Breast epithelium (tissue), 3 donors: ENCODE data around the gene NACAD.

Experiments
- POLR2AphosphoS5 ChIP-seq, 3 donors: sonication (generic); formaldehyde crosslinking; IDR thresholded peaks; one replicate each; pipeline ENCODE4 v1.6.1; 2017; ENCODE audit warnings: antibody characterized with exemption in 3 of 3
- TF ChIP-seq, protein P1 (sequence below), 3 donors: fragments of 450-650 bp; IDR thresholded peaks; one replicate each; pipeline ENCODE4 v1.5.1; 2016 to 2017; ENCODE audit warnings: antibody characterized with exemption in 3 of 3, mild to moderate bottlenecking in 3 of 3, moderate library complexity in 3 of 3

DNA sequence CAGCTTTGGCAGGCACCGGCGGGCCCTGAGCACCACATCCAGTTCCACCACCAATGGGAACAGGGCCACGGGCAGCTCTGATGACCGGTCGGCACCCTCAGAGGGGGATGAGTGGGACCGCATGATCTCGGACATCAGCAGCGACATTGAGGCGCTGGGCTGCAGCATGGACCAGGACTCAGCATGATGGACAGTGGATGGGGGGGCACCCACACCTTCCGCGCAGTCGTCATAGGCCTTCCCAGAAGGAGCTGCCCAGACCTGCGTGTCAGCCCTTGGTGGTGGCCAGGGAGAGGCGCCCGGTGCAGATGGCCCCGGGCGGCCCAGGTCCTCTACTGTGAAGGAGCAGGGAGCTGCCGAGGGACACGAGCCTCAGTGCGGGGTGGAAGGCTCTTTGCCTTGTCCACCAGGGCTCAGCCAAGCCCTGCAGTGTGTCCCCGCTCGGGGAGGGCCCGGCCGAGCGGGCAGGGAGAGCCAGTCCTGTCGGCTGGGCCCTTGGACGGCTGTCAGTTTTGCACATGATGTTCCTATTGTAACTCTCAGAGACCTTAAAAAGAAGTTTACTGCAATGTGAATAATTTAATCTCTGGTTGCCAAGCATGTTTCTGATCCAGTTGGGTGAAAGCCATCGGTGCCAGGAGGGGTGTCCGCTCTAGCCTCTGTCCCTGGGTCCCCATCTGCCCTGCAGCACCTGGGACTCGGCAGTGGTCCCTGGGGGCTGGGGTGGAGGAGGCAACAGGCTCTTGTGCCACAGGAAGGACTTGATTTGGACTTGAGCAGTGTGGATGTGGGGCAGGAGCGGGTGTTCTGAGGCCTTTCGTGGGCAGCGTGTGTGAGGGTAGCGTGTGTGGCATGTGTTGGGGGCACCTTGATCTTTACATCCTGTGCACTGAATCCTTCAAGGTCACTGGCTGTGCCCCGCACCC lies 12.6 kb downstream of the NACAD start:
- TF ChIP-seq, protein P1, sequence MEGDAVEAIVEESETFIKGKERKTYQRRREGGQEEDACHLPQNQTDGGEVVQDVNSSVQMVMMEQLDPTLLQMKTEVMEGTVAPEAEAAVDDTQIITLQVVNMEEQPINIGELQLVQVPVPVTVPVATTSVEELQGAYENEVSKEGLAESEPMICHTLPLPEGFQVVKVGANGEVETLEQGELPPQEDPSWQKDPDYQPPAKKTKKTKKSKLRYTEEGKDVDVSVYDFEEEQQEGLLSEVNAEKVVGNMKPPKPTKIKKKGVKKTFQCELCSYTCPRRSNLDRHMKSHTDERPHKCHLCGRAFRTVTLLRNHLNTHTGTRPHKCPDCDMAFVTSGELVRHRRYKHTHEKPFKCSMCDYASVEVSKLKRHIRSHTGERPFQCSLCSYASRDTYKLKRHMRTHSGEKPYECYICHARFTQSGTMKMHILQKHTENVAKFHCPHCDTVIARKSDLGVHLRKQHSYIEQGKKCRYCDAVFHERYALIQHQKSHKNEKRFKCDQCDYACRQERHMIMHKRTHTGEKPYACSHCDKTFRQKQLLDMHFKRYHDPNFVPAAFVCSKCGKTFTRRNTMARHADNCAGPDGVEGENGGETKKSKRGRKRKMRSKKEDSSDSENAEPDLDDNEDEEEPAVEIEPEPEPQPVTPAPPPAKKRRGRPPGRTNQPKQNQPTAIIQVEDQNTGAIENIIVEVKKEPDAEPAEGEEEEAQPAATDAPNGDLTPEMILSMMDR (IDR thresholded peaks at IDR 0.05) = no peak
- TF ChIP-seq POLR2AphosphoS5 (IDR thresholded peaks at IDR 0.05) = no peak
